ENCODE results near the gene TSPO. TPM values are rescaled to one million over a fixed set of nuclear protein-coding genes. Genes with fewer than 3 reads are reported as not detected.
"Not testable (repeated sequence)": the region's sequence is repeated elsewhere in the genome, so short reads cannot be mapped to it uniquely, and the experiment has no call there.

Gene TSPO
- 6.5 TPM for polyA plus RNA-seq (2013, experiment 1 of 2)
- polyA plus RNA-seq (2013, experiment 2 of 2) = 12.6 TPM

- Histone ChIP-seq H3K9me3 (ENCODE audit: insufficient read depth, low read depth, low read length) (no peaks in the 10 kb centered on the region), H3K27me3 (ENCODE audit: insufficient read depth, low read length) (peaks cover 21% of the 10 kb centered on the region), H3K27ac (ENCODE audit: low read depth, low read length) (no peak within 1 kb of the TSS), H3K4me3 (ENCODE audit: low read length) (peak within 1 kb of the TSS; percentile 44), H3K36me3 (ENCODE audit: insufficient read depth, low read length) (no peaks in the 10 kb centered on the region), H3K4me1 (ENCODE audit: insufficient read depth, low read length) (peaks cover 10% of the 10 kb centered on the region; the same call in 1 of the 2 replicates), H3K9ac (ENCODE audit: low read depth, low read length) (no peak within 1 kb of the TSS)
- WGBS = 12% methylated on average over 75 of the region's 75 CpGs
These were observed at the start of gene TSPO for GRCh38 chr22:43151251-43152002. TSS of gene TSPO (plus strand) at chr22:43151559. CDS start at chr22:43159239, 7,680 bp downstream.

DNA sequence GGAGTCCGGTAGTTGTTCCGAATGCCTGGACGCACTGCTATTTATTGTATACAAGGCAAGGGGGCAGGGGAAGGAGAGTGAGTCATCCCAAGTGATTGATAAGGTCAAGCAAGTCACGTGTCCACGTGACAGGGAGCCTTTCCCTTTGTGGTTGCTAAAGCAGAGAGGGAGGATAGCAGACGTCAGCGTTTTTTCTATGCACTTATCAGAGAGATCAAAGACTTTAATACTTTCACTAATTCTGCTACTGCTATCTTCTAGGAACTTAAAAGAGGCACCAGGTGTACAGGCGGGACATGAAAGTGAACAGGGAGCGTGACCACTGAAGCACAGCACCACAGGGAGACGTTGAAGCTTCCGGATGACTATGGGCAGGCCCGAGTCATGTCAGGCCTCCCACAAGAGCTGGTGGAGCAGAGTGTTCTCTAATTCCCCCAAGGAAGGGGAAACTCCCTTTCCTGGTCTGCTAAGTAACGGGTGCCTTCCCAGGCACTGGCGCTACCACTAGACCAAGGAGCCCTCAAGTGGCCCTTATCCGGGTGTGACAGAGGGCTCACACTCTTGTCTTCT, 47.2 kb upstream of the TSPO start:
- H3K4me3 ChIP-seq (ENCODE audit: low read length) = not testable (repeated sequence)
- 58% methylated on average over 15 of the region's 15 CpGs for WGBS

DNA sequence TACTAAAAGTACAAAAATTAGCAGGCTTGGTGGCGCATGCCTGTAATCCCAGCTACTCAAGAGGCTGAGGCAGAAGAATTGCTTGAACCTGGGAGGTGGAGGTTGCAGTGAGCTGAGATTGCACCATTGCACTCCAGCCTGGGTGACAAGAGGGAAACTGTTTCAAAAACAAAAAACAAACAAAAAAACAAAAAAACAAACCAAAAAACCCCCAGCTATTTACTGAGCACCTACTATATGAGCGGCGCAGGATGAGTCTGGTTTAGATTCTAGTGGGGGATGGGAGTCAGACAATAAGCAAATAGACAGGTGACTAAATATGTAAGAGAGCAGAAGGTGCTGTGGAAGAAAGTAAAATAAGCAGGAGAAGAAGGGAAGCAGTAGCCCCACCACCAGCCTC, 46.4 kb upstream of the TSPO start:
- not testable (repeated sequence) for H3K4me3 ChIP-seq (ENCODE audit: low read length); H3K9ac ChIP-seq (ENCODE audit: low read depth, low read length); H3K9me3 ChIP-seq (ENCODE audit: insufficient read depth, low read depth, low read length); H3K36me3 ChIP-seq (ENCODE audit: insufficient read depth, low read length); H3K27ac ChIP-seq (ENCODE audit: low read depth, low read length); H3K4me1 ChIP-seq (ENCODE audit: insufficient read depth, low read length)
- peaks cover 12% of the 10 kb centered on the region for H3K27me3 ChIP-seq (ENCODE audit: insufficient read depth, low read length)
- WGBS = 97% methylated on average over 3 of the region's 3 CpGs

More for the DNA sequence above, 47.2 kb upstream of the TSPO start:
- H3K9me3 ChIP-seq (ENCODE audit: insufficient read depth, low read depth, low read length); H3K4me1 ChIP-seq (ENCODE audit: insufficient read depth, low read length); H3K27me3 ChIP-seq (ENCODE audit: insufficient read depth, low read length); H3K9ac ChIP-seq (ENCODE audit: low read depth, low read length); H3K36me3 ChIP-seq (ENCODE audit: insufficient read depth, low read length); H3K27ac ChIP-seq (ENCODE audit: low read depth, low read length): not testable (repeated sequence)

DNA sequence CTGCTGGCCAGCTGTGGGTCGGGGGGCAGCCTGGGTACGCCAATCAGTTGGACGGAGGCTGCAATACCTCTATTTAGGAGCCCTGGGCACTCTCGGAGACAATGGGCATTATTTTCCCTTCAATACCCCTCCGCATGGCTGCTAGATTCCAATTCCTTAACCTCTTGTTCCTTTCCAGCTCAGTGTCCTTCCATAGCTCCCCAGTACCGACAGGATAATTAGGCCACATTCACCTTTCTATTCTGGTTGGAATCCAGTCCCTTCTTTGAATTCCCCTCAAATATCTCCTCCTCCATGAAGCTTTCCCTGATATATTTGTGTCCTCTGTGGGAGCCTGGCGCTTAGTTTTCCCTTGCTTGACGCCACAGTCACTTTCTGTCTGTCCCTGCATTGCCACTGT, 45.1 kb upstream of the TSPO start:
- Histone ChIP-seq H3K9ac (ENCODE audit: low read depth, low read length) (no peak overlapping the region), H3K4me1 (ENCODE audit: insufficient read depth, low read length) (peaks cover 14% of the 10 kb centered on the region; the same call in 1 of the 2 replicates), H3K36me3 (ENCODE audit: insufficient read depth, low read length) (no peaks in the 10 kb centered on the region), H3K27ac (ENCODE audit: low read depth, low read length) (no peak overlapping the region), H3K27me3 (ENCODE audit: insufficient read depth, low read length) (peaks cover 25% of the 10 kb centered on the region), H3K9me3 (ENCODE audit: insufficient read depth, low read depth, low read length) (no peaks in the 10 kb centered on the region), H3K4me3 (ENCODE audit: low read length) (no peak overlapping the region)
- 94% methylated on average over 8 of the region's 8 CpGs for WGBS

DNA sequence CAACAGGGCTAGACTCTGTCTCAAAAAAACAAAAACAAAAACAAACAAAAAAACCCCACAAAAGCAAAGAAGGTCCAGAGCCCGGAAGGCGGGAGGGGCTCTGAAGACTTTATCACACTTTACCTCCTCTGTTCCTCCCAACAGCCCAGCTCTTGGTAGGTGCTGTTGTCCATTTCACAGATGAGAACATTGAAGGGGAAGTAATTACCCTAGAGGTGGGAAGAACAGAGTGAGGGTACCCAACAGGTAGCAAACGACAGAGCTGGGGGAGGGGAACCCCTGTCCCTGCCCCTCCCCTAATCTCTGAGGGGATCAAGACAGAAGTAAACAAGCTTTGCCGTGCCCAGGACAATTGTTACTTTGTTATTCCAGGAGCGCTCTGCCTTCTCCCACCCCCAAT, 41.8 kb upstream of the TSPO start:
- H3K9ac ChIP-seq (ENCODE audit: low read depth, low read length) = no peak overlapping the region
- no peaks in the 10 kb centered on the region for H3K36me3 ChIP-seq (ENCODE audit: insufficient read depth, low read length)
- no peak overlapping the region for H3K27ac ChIP-seq (ENCODE audit: low read depth, low read length)
- 31% methylated on average over 5 of the region's 5 CpGs for WGBS
- H3K9me3 ChIP-seq (ENCODE audit: insufficient read depth, low read depth, low read length) = no peaks in the 10 kb centered on the region
- peaks cover 45% of the 10 kb centered on the region for H3K27me3 ChIP-seq (ENCODE audit: insufficient read depth, low read length)
- H3K4me3 ChIP-seq (ENCODE audit: low read length) = peak overlapping the region; percentile 18; the same call in 1 of the 2 replicates
- H3K4me1 ChIP-seq (ENCODE audit: insufficient read depth, low read length) = peaks cover 4% of the 10 kb centered on the region

GRCh38 chr22:43109921-43110443, 41.4 kb upstream of the TSPO start:
- H3K9ac ChIP-seq (ENCODE audit: low read depth, low read length) = 0 out of 2 replicates have a peak overlapping the region, but pooled peaks have one; percentile 2
- no peaks in the 10 kb centered on the region for H3K36me3 ChIP-seq (ENCODE audit: insufficient read depth, low read length)
- 1% methylated on average over 32 of the region's 32 CpGs for WGBS
- H3K9me3 ChIP-seq (ENCODE audit: insufficient read depth, low read depth, low read length) = no peaks in the 10 kb centered on the region
- H3K4me3 ChIP-seq (ENCODE audit: low read length) = peak overlapping the region; percentile 61
- peaks cover 45% of the 10 kb centered on the region for H3K27me3 ChIP-seq (ENCODE audit: insufficient read depth, low read length)
- no peak overlapping the region for H3K27ac ChIP-seq (ENCODE audit: low read depth, low read length)
- peaks cover 4% of the 10 kb centered on the region for H3K4me1 ChIP-seq (ENCODE audit: insufficient read depth, low read length)

DNA sequence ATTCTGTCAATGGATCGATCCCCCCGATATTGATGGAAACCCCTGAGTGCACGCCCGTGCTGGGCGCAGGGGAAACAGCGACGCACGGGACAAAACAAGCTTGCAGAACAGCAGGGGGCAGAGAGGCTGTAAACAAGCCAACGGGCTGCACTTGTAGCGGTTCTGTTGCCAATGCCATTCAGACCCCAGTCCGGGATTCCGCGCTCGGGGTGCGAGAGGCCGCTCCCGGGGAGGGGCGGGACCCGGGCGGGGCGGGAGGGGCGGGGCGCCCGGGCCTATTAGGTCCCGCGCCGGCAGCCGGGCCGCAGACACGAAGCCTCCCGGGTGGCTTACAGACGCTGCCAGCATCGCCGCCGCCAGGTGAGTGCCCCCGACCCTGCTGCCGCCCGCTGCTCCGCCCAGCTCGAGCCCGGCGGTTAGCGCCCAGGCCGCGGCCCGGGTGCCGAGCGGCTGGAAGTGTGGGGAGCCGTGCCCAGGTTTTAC, 40.9 kb upstream of the TSPO start, which contains the start of gene BIK:
TSS of gene BIK (plus strand) at position 307 of the 483 bp plus-strand sequence. CDS start 13,273 bp downstream, outside the sequence.
- Histone ChIP-seq H3K9ac (ENCODE audit: low read depth, low read length) (peak within 1 kb of the TSS; percentile 43; the same call in 1 of the 2 replicates), H3K4me3 (ENCODE audit: low read length) (peak within 1 kb of the TSS; percentile 61), H3K27me3 (ENCODE audit: insufficient read depth, low read length) (peaks cover 45% of the 10 kb centered on the region), H3K9me3 (ENCODE audit: insufficient read depth, low read depth, low read length) (no peaks in the 10 kb centered on the region), H3K36me3 (ENCODE audit: insufficient read depth, low read length) (no peaks in the 10 kb centered on the region), H3K27ac (ENCODE audit: low read depth, low read length) (no peak within 1 kb of the TSS; the same call in 1 of the 2 replicates), H3K4me1 (ENCODE audit: insufficient read depth, low read length) (peaks cover 4% of the 10 kb centered on the region)
- under 1% methylated on average over 49 of the region's 49 CpGs for WGBS

GRCh38 chr22:43110927-43111623, 40.3 kb upstream of the TSPO start:
- WGBS = 2% methylated on average over 86 of the region's 86 CpGs
- Histone ChIP-seq H3K36me3 (ENCODE audit: insufficient read depth, low read length) (no peaks in the 10 kb centered on the region), H3K27ac (ENCODE audit: low read depth, low read length) (no peak overlapping the region; the same call in 1 of the 2 replicates), H3K4me1 (ENCODE audit: insufficient read depth, low read length) (peaks cover 4% of the 10 kb centered on the region), H3K4me3 (ENCODE audit: low read length) (peak overlapping the region; percentile 61), H3K9me3 (ENCODE audit: insufficient read depth, low read depth, low read length) (no peaks in the 10 kb centered on the region), H3K27me3 (ENCODE audit: insufficient read depth, low read length) (peaks cover 45% of the 10 kb centered on the region), H3K9ac (ENCODE audit: low read depth, low read length) (peak overlapping the region; percentile 43; the same call in 1 of the 2 replicates)

DNA sequence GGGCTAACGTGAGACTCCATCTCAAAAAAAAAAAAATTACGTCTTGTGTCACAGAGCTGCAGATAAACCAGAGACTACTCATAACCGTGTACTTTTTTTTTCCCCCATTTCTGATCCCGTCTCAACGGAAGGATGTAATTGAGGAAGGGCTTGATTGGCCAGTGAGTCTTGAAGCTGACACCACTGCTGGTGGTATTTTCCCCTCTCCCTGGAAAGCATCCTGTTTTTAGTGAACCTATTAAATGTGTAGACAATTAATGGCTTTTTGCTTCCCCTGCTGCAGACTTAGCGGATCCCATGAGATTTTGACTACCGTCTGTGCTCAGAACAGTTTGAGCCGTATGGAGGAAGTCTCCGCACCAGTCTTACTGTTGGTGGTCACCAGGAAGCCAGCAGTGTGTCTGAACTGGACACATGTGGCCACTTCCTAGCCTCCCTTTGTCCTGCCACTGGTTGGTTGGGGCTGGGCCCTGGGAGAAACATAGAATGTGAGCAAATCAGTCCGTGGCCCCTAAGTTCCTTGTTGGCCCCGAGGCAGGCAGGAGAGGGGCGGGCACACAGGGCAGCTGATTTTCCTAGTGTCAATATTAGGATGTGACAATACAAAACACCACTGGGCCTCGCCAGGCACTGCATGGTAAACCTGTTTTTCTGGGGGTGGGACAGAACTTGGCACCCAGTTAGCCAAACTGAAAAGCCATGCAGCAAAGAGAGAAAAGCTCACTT, 37.7 kb upstream of the TSPO start:
- Histone ChIP-seq H3K9ac (ENCODE audit: low read depth, low read length) (no peak overlapping the region), H3K4me3 (ENCODE audit: low read length) (no peak overlapping the region), H3K27ac (ENCODE audit: low read depth, low read length) (no peak overlapping the region), H3K36me3 (ENCODE audit: insufficient read depth, low read length) (no peaks in the 10 kb centered on the region), H3K27me3 (ENCODE audit: insufficient read depth, low read length) (peaks cover 44% of the 10 kb centered on the region), H3K9me3 (ENCODE audit: insufficient read depth, low read depth, low read length) (no peaks in the 10 kb centered on the region), H3K4me1 (ENCODE audit: insufficient read depth, low read length) (peaks cover 10% of the 10 kb centered on the region)
- 85% methylated on average over 13 of the region's 13 CpGs for WGBS

GRCh38 chr22:43114958-43115357, 36.4 kb upstream of the TSPO start:
- Histone ChIP-seq H3K36me3 (ENCODE audit: insufficient read depth, low read length) (no peaks in the 10 kb centered on the region), H3K9ac (ENCODE audit: low read depth, low read length) (no peak overlapping the region), H3K9me3 (ENCODE audit: insufficient read depth, low read depth, low read length) (no peaks in the 10 kb centered on the region), H3K27ac (ENCODE audit: low read depth, low read length) (no peak overlapping the region), H3K27me3 (ENCODE audit: insufficient read depth, low read length) (peaks cover 33% of the 10 kb centered on the region), H3K4me1 (ENCODE audit: insufficient read depth, low read length) (peaks cover 10% of the 10 kb centered on the region), H3K4me3 (ENCODE audit: low read length) (no peak overlapping the region)
- 82% methylated on average over 5 of the region's 5 CpGs for WGBS
